ENCODE measurements around the gene SPTLC2.
"Not testable (repeated sequence)": the region's sequence is repeated elsewhere in the genome, so short reads cannot be mapped to it uniquely, and the experiment has no call there.

The SPTLC2 gene

GRCh38 chr14:77543637-77544334 lies 72.7 kb downstream of the SPTLC2 start:
- DNase-seq = no peak

GRCh38 chr14:77543240-77543551 lies 73.2 kb downstream of the SPTLC2 start:
- DNase-seq = no peak

- DNase-seq = no peak
Observed at GRCh38 chr14:77542421-77543239, 73.8 kb downstream of the SPTLC2 start.

GRCh38 chr14:77541905-77542304 lies 74.5 kb downstream of the SPTLC2 start:
- no peak for DNase-seq

GRCh38 chr14:77536951-77537350 lies 79.5 kb downstream of the SPTLC2 start:
- DNase-seq = not testable (repeated sequence)

GRCh38 chr14:77531071-77531470 lies 85.4 kb downstream of the SPTLC2 start:
- no peak for DNase-seq

- DNase-seq = no peak
Observed at GRCh38 chr14:77529963-77530362, 86.5 kb downstream of the SPTLC2 start.

GRCh38 chr14:77529213-77529612 lies 87.2 kb downstream of the SPTLC2 start:
- DNase-seq = no peak

GRCh38 chr14:77528701-77529100 lies 87.7 kb downstream of the SPTLC2 start:
- not testable (repeated sequence) for DNase-seq

- DNase-seq = no peak
Observed at GRCh38 chr14:77526266-77526665, 90.2 kb downstream of the SPTLC2 start.

- DNase-seq = no peak
Observed at GRCh38 chr14:77524536-77524935, 91.9 kb downstream of the SPTLC2 start.

GRCh38 chr14:77523109-77523508 lies 93.3 kb downstream of the SPTLC2 start:
- no peak for DNase-seq

GRCh38 chr14:77520555-77520954 lies 95.9 kb downstream of the SPTLC2 start:
- DNase-seq = no peak

- DNase-seq = no peak
Observed at GRCh38 chr14:77516126-77516525, 100.3 kb downstream of the SPTLC2 start.

- DNase-seq = no peak
Observed at GRCh38 chr14:77511486-77512162, 104.8 kb downstream of the SPTLC2 start.

GRCh38 chr14:77509366-77509765 lies 107.1 kb downstream of the SPTLC2 start:
- no peak for DNase-seq

- DNase-seq = no peak
Observed at GRCh38 chr14:77508876-77509275, 107.6 kb downstream of the SPTLC2 start.

- no peak for DNase-seq
Observed at GRCh38 chr14:77508249-77508648, 108.2 kb downstream of the SPTLC2 start.

GRCh38 chr14:77507762-77508161 lies 108.7 kb downstream of the SPTLC2 start:
- DNase-seq = no peak

- DNase-seq = no peak
Observed at GRCh38 chr14:77505031-77505430, 111.4 kb downstream of the SPTLC2 start.

- DNase-seq = no peak
Observed at GRCh38 chr14:77503138-77503537, 113.3 kb downstream of the SPTLC2 start.

GRCh38 chr14:77502109-77502782 lies 114.2 kb downstream of the SPTLC2 start:
- no peak for DNase-seq

GRCh38 chr14:77498984-77499527 lies 117.4 kb downstream of the SPTLC2 start:
- DNase-seq = peak; percentile 6
